Activated CD8-positive, alpha-beta T cell treated with anti-CD3 and anti-CD28 coated beads, Interleukin-2, amount 10 ng/mL, durations not matched to agents 7 days and 5 days (primary cell): Measurements from ENCODE around the gene PRR30. TPM values are rescaled to one million over a fixed set of nuclear protein-coding genes. Genes with fewer than 3 reads are reported as not detected.
A peak's percentile ranks its signal among the peaks of the same experiment; 100 is the strongest.

Source experiments
- ATAC-seq: fragments of 150-1000 bp; cut with Tn5 transposase; one replicate; pipeline ENCODE4 v1.10.0; 2021; ENCODE audit warnings: moderate library complexity
- CTCF ChIA-PET: fragments of 350-600 bp; sonication (Branson Sonifier 250); formaldehyde crosslinking; loops from one replicate; lab custom pipeline; 2021; ENCODE audit warnings: antibody characterized with exemption; lab: Charles Lee
- POLR2A ChIA-PET: fragments of 350-600 bp; sonication (Branson Sonifier 250); formaldehyde crosslinking; loops from one replicate; lab custom pipeline; 2021; ENCODE audit warnings: antibody characterized with exemption; lab: Charles Lee
- DNase-seq: peaks from one replicate; pipeline ENCODE4 v3.0.0-alpha.2; 2020
- H3K27ac Mint-ChIP-seq: one replicate; pipeline ENCODE4 v1.8.0; 2021; ENCODE audit warnings: mild to moderate bottlenecking, mixed read lengths
- H3K27me3 Mint-ChIP-seq: one replicate; pipeline ENCODE4 v1.8.0; 2021; ENCODE audit warnings: low read depth, mixed read lengths
- H3K36me3 Mint-ChIP-seq: one replicate; pipeline ENCODE4 v1.8.0; 2021; ENCODE audit warnings: low read depth, mixed read lengths
- H3K4me1 Mint-ChIP-seq: one replicate; pipeline ENCODE4 v1.8.0; 2021; ENCODE audit warnings: low read depth, mixed read lengths
- H3K4me3 Mint-ChIP-seq: one replicate; pipeline ENCODE4 v1.8.0; 2021; ENCODE audit warnings: mild to moderate bottlenecking, mixed read lengths
- H3K9me3 Mint-ChIP-seq: one replicate; pipeline ENCODE4 v1.8.0; 2022; ENCODE audit warnings: mixed read lengths; ENCODE audit not compliant: insufficient read depth
- total RNA-seq, 2 experiments: library from RNA; stranded (reverse); gene quantifications; one replicate each; pipeline ENCODE4 v1.2.3, GENCODE V29; 2021

Gene PRR30
- total RNA-seq, 2 experiments from 2014 or later, result not detected

DNA sequence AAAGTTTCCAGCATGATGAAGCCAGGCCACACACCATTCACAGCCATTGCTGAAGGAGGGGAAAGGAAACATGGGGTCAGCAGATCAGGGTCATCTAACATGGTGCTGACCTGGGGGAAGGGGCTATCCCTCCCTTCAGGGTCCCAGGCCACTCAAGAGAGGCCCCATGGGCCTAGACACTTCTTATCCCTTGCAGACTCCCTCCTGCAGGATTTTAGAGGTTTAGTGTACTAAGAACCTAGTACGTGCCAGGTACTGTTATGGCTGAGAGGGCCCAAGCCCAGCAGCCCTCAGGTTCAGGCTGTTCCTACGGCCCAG is 43.8 kb downstream of the PRR30 start:
- Mint-ChIP-seq H3K4me1 (peaks cover 14% of the 10 kb centered on the region), H3K4me3 (peak overlapping the region; percentile 3), H3K9me3 (no peaks in the 10 kb centered on the region), H3K36me3 (no peaks in the 10 kb centered on the region), H3K27me3 (no peaks in the 10 kb centered on the region), H3K27ac (peak overlapping the region; percentile 2)
- ATAC-seq, result no peak
- ChIA-PET POLR2A (no interaction called here), CTCF (interaction anchor here (1.0 to 3.5 kb wide), 4 partner anchors 31 to 184 kb away, joined by 3 to 26 read pairs (median 4); partner anchors contain the start of gene PREB)
- DNase-seq, result no peak

DNA sequence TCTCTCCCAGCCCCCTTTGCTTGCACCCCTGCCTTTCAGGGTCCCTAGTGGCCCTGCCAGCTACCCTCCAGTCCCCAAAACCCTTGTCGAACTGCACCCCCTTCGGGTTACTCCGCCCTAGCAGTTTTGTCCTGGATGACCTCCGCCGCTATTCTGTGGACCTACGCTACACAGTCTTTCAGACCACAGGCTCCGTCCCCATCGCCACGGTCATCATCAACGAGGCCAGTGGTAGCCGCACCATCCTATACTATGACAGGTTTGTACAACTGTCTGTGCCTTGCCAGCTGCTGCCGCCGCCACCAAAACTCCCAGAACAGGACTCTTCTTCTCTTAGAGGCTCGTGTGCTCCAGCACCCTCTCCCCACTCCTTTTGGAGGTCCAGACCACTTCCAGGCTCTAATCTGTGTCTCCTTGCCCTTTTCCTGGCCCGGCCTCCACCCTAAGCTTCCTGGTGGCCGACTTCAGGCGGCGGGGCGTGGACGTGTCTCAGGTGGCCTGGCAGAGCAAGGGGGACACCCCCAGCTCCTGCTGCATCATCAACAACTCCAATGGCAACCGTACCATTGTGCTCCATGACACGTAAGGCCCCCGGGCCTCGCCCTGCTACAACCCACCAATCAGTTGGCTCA is 44.7 kb downstream of the PRR30 start:
- ChIA-PET POLR2A (no interaction called here), CTCF (interaction anchor here (0.9 to 1.9 kb wide), 3 partner anchors 8 to 209 kb away, joined by 3 to 4 read pairs (median 4); no protein-coding TSS in a partner anchor)
- Mint-ChIP-seq H3K27ac (no peak overlapping the region), H3K36me3 (no peaks in the 10 kb centered on the region), H3K9me3 (no peaks in the 10 kb centered on the region), H3K4me1 (peaks cover 18% of the 10 kb centered on the region), H3K4me3 (no peak overlapping the region), H3K27me3 (no peaks in the 10 kb centered on the region)
- ATAC-seq (no peak), DNase-seq (no peak)

DNA sequence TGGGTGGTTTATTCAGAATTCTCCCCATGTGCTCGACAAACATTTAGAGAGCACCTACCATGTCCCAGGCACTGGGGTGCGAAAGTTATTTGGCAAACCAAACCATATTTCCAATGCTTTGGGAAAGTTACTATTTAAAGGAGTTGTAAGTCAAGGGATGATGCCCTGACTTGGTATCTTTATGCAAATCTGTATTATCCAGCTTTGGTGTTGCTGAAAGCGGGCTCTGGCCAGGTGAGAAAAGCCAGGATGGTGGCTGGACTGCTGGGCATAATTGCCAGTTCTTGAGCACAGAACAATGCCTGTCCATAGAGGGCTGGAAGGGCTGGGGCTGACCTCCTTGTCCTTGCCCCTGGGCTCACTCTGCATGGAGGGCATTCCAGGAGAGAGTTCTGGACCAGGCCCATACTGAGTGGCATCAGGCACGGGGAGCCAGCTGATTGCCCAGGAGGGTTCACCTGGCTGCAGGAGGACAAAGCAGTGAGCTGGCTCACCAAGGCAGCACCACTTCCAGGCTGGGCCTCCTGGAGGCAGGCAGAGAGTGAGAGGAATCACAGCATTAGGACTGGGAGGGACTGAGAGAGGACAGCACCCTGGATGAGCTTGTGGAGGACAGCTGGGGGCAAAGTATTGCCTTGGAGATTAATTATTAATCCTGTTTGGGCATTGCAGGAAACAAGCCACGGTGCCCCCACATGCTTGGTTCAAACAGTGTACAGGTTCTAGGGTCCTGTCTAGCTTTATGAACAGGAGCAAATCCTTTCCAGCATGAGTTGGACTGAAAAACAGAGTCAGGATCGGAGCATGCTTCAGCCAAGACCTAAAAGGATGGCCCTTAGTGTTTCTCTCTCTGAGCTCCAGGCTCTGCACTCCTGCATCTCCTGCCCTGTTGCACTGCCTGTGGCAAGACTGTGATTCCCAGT is 45.5 kb downstream of the PRR30 start:
- Mint-ChIP-seq H3K4me3 (no peak overlapping the region), H3K27me3 (no peaks in the 10 kb centered on the region), H3K36me3 (no peaks in the 10 kb centered on the region), H3K27ac (no peak overlapping the region), H3K9me3 (no peaks in the 10 kb centered on the region), H3K4me1 (peaks cover 24% of the 10 kb centered on the region)
- ChIA-PET POLR2A (no interaction called here), CTCF (interaction anchor here (0.9 to 1.9 kb wide), 4 partner anchors 8 to 210 kb away, joined by 3 to 4 read pairs (median 4); no protein-coding TSS in a partner anchor)
- ATAC-seq, result no peak
- DNase-seq, result no peak

DNA sequence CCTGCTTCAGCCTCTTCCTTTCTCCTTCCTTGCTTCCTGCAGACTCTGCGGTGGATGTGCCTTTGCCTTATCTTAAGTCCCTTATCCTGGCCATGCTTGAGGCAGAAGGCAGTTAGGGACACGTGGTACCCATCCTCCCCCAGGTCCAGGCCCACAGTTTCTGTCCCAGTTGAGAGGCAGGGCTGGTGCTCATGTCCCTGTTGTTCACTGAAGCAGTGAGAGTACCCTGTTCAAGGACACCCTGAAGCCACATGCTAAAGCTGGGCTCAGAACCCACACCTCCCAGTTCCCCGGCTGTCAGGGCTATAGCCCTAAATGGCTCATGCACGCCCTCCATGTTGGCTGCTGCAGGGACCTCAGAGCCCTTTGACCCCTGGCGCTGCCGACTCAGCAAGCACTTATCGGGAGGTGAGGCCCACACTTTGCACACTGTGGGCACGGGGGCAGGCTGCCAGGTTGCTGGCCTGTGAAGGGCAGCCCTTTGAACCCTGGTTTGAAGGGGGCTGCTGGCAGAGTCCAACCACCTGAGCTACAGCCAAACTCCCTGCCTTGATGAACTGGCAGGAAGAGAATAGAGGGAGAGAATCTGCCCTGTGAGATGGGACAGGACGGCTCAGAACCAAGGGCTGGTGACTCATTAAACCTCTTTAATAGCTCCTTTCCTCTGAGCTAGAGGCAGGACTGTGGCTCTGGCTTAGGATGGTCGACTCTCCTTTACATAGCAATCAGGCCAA is 46.3 kb downstream of the PRR30 start:
- ATAC-seq (no peak), DNase-seq (no peak)
- Mint-ChIP-seq H3K27me3 (no peaks in the 10 kb centered on the region), H3K9me3 (no peaks in the 10 kb centered on the region), H3K36me3 (no peaks in the 10 kb centered on the region), H3K4me3 (no peak overlapping the region), H3K4me1 (peaks cover 30% of the 10 kb centered on the region), H3K27ac (no peak overlapping the region)
- ChIA-PET POLR2A (no interaction called here), CTCF (interaction anchor here (1.0 to 1.9 kb wide), 3 partner anchors 9 to 187 kb away, joined by 3 to 4 read pairs (median 4); no protein-coding TSS in a partner anchor)

DNA sequence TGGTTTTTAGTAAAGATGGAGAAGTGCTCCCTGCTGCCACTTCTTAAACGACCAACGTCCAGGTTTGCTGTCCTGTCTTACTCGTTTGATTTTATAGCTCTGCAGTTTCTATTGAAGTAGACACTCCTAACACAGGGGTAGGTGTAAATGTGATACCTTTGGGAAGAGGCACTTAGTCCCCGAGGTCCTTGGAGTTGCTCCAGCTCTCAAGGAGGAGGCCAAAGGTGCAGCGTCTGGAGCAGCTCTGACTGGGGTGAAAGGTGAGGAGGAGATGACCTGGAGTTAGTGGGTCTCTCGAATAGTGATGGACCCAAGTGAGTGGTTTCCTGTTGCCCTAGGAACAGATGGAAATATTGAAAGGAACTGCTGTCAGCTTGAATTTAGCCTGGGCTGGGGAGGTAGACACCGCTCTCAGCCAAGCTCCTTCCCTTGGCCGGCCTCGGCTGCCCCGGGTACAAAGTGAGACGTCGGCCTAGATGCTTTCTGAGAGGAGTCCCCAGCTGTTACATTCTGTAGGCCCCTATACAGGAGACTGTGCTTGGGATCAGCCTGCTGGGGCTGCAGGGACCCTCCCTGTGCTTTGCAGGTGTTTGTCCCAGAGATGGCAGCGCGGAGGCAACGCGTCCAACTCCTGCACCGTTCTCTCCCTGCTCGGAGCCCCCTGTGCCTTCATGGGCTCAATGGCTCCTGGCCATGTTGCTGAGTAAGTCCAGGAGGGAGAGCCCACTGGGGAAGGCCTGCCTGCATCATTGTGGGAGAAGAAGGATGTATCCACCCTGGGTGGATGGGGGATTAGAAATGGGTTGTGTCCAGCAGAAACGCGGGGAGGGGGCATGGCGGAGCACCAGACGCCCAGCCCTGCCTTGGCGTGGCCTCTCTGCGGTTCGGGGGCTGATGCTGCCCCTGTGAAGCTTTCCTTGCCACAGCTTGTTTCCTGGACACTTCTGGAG is 47.2 kb downstream of the PRR30 start:
- ChIA-PET POLR2A (no interaction called here), CTCF (interaction anchor here (1.0 to 1.9 kb wide), 2 partner anchors 10 to 188 kb away, joined by 4 read pairs; no protein-coding TSS in a partner anchor)
- Mint-ChIP-seq H3K27me3 (no peaks in the 10 kb centered on the region), H3K4me3 (no peak overlapping the region), H3K9me3 (no peaks in the 10 kb centered on the region), H3K36me3 (no peaks in the 10 kb centered on the region), H3K27ac (no peak overlapping the region), H3K4me1 (peaks cover 37% of the 10 kb centered on the region)
- no peak for ATAC-seq
- DNase-seq, result no peak

DNA sequence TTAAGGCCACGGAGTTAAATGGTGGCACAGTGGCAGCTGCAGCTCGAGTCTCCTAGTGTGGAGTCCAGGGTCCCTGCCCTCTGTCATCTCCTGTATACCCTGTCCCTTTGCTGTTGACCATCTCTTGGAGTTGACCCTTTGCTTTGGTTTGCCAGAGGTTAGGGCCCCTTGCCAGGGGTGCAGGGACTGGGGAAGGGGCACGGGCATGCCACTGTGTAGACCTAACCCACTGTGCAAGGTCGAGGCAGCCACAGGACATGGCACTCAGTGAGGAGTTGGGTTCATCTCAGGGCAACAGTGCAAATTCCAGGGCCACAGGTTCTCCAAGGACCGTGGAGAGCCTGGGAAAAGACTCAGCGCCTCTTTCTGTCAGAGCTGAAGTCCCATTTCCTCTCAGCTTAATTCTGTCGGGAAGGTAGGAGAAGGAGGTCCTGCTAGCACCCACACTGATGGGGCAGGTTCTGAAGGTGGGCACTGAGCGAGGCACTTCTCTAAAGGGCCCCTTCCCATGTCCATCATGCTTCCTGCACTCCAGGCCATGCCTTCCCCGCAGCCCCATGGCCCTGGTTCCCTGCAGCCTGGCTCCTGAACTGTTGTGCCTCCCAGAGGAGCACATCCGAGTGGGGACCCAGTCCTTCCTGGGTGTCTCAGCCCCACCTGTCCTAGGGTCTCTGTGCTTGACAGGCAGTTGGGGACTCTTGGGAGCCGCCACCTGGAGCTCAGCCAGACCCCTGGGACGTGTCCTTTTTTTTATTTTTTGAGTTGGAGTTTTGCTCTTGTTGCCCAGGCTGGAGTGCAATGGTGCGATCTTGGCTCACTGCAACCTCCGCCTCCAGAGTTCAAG is 49.9 kb downstream of the PRR30 start:
- Mint-ChIP-seq H3K36me3 (no peaks in the 10 kb centered on the region), H3K27me3 (no peaks in the 10 kb centered on the region), H3K9me3 (no peaks in the 10 kb centered on the region), H3K4me3 (no peak overlapping the region), H3K27ac (no peak overlapping the region), H3K4me1 (peaks cover 40% of the 10 kb centered on the region)
- CTCF ChIA-PET, result interaction anchor here (0.9 to 2.9 kb wide), 5 partner anchors 15 to 243 kb away, joined by 3 to 11 read pairs (median 3); no protein-coding TSS in a partner anchor
- POLR2A ChIA-PET, result interaction anchor here (0.9 to 1.0 kb wide), 2 partner anchors 18 to 123 kb away, joined by 3 to 6 read pairs; partner anchors contain the start of genes ATRAID, OST4 and SLC5A6
- DNase-seq (no peak), ATAC-seq (no peak)

DNA sequence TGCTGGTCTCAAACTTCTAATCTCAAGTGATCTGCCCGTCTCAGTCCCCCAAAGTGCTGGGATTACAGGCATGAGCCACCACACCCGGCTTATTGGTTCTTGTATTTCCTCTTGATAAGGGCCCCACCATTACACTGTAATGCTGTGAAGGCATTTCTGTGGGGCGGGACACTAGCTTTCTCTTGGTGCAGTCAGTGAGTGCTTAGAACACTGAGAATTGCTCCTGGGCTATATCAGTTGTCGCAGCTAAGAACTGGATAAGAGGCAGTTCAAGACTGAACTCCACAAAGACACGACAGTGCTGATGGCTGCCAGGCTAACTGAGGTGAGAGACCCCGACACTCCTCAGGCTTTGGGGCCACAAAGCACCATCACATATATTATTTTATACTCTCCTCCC is 50.6 kb downstream of the PRR30 start:
- Mint-ChIP-seq H3K9me3 (no peaks in the 10 kb centered on the region), H3K4me1 (peaks cover 46% of the 10 kb centered on the region), H3K27ac (no peak overlapping the region), H3K27me3 (no peaks in the 10 kb centered on the region), H3K4me3 (no peak overlapping the region), H3K36me3 (no peaks in the 10 kb centered on the region)
- DNase-seq (no peak), ATAC-seq (no peak)
- ChIA-PET CTCF (interaction anchor here (1.3 to 2.9 kb wide), 8 partner anchors 9 to 242 kb away, joined by 3 to 11 read pairs (median 4); partner anchors contain the start of gene OST4), POLR2A (interaction anchor here (0.9 kb wide), 1 partner anchor 17 kb away, joined by 3 read pairs; the partner anchor contains the start of gene OST4)

DNA sequence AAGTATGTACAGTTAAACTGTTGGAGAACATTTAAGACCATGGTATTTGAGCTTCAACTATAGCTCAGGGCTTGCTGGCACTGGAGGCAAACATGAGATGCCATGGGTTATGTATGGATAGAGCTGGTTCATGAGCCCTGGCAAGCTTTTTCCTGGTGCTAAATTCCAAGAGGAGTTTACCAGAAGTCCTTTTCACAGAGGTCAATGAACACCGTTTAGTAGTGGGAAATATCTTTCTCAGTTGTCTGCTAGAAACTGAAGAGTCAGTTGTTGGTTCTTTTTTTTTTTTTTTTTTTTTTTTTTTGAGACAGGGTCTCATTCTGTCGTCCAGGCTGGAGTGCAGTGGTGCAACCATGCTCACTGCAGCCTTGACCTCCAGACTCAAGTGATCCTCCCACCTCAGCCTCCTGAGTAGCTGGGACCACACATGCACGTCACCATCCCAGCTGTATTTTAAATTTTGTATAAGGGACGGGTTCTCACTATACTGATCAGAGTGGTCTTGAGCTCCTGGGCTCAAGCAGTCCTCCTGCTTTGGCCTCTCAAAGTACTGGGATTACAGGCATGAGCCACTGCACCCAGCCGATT is 51.3 kb downstream of the PRR30 start:
- ChIA-PET POLR2A (interaction anchor here (1.1 kb wide), 1 partner anchor 37 kb away, joined by 4 read pairs; the partner anchor contains the start of gene AGBL5), CTCF (interaction anchor here (1.2 to 2.9 kb wide), 17 partner anchors 8 to 242 kb away, joined by 3 to 11 read pairs (median 5); partner anchors contain the start of genes OST4 and PREB)
- no peaks in the 10 kb centered on the region for H3K9me3 Mint-ChIP-seq
- H3K27ac Mint-ChIP-seq, result no peak overlapping the region
- DNase-seq (no peak), ATAC-seq (no peak)
- no peaks in the 10 kb centered on the region for H3K36me3 Mint-ChIP-seq
- no peaks in the 10 kb centered on the region for H3K27me3 Mint-ChIP-seq
- peak overlapping the region; percentile 80 for H3K4me3 Mint-ChIP-seq
- H3K4me1 Mint-ChIP-seq, result peaks cover 49% of the 10 kb centered on the region
